HG02884 (cell line): ENCODE data around the gene PSMD9.
"Not testable (repeated sequence)": the region's sequence is repeated elsewhere in the genome, so short reads cannot be mapped to it uniquely, and the experiment has no call there.

Experiments used
- ATAC-seq: cut with Tn5 transposase; IDR thresholded peaks from one replicate; pipeline ENCODE4 v1.9.1; 2021; ENCODE audit warnings: mild to moderate bottlenecking, moderate library complexity; ENCODE audit not compliant: unreplicated experiment

Gene PSMD9

DNA sequence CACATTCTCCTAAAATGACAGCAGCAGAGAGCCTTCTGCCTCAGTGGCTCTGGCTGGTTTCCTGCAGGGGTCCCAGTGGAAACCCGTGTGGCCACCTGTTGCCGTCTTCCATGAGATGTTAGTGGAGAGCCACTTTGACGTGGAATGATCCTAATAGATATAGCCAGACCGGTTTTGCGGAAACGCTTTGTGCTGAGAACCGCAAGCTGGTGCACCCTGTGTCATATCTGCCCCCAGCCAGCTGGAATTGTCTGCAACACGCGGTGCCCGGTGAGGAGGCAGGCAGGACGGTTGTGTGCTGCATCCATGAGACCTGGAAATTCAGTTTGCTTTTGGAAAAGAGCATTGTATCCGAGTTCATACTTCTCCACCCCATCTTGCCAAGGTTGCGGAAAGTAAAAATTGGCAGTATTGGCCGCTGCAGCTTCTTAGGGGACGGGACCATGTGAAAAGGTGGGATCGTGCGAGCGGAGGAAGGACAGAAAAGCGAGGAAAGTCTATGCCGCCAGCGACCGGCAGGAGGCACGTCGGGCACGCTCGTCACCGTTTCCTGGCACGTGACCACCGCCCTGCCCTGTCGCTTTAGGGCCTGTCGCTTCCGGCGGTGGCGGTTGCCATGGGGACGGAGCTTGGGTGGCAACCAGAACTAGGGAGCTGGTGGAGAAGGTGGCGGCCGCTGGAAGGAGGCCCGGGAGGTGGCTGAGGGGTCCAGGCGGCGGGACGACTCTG, 29.5 kb downstream of the PSMD9 start, which contains the start of gene CFAP251:
CFAP251 (plus strand) TSS at position 643 of the 729 bp plus-strand sequence. CDS start 2,714 bp downstream, outside the sequence.
- no peak for ATAC-seq

DNA sequence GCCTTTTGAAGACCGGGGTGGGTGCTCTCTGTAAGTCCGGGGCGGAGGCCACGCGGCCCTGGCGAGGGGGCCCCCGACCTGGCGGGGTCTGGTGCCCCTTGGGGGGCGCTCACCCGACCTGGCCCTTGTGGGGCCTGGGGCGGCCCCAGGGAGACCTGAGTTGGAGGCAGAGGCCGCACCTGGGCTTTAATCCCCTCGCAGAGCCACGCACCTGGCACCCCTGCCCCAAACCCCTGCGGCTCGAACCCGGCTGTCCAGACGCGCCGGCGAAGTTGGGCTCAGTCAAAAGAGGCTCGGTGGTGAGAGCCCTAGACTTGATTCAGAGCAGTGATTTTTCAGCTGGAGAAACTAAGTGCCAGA, 30.1 kb downstream of the PSMD9 start:
- no peak for ATAC-seq

DNA sequence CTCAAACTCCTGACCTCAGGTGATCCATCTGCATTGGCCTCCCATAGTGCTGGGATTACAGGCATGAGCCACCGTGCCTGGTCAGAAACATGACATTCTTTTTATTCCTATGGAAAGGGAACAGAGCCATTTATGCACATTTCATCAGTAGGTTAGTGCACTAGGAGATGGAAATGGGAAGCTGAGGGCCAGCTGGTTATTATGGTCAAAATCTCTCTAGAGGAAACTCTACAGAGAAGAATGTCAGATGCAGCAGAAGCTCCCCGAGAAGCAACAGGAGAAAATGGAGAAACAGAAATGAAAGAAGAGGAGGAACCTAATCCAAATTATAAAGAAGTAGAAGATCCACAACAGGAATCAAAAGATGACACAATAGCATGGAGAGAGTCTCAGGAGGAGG, 32.5 kb downstream of the PSMD9 start:
- ATAC-seq: no peak

DNA sequence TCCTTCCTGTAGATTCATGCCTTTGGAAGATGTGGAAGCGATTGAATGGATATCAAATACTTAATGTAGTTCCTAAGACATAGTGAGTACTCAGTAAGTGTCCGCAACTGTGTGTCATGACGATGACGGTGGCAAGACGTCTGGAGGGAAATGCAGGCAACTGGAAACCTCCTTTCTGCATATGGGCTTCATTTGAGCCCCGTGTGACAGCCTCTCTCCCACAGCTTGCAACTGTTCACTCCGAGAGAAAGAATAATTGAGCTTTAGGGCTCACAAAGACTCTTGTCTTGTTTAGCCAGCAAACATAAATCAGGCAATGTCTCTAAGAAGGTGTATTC, 36.7 kb downstream of the PSMD9 start:
- ATAC-seq: no peak

DNA sequence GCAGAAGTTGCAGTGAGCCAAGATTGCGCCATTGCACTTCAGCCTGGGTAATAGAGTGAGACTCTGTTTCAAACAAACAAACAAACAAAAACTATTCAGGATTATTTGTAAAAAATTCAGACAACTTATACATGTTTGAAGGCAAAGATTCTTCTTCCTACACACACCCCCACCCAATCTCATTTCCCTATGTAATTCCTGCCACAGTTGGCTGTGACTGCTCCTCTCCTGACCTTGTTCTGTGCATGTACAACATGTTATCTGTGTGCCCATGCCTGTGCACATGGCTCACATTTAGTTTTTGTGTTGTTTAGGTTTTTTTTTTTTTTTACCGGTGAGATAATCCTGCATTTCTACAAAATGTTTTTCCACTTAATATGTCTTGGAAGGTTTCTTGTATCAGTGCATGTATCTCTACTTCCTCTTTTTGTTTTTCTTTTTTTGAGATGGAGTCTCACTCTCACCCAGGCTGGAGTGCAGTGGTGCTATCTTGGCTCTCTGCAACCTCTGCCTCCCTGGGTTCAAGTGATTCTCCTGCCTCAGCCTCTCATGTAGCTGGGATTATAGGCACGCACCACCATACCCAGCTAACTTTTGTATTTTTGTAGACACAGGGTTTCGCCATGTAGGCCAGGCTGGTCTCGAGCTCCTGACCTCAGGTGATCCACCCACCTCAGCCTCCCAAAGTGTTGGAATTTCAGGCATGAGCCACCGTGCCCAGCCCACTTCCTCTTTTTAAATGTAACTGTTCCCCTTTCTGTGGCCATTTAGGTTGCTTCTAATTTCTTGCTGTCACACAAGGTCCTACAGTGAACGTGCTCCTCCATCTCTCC, 38.5 kb downstream of the PSMD9 start:
- no peak for ATAC-seq

DNA sequence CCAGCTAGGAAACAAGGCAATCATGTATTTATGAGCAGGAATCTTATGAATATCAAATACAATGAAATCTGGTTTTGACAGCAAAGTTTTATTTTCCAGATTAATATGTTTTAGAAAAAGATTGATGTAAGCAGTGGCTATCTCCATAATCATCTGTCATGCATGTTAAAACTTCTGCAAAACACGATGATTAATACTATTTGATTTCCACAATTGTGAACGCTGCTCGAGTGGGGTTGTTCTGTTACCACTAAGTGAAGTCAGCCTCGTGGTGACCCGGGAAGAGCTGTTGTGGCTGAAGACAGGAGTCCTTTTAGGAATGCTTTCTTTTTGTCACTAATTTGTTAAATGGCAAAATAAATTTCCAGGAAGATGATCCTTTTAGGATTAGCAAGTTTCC, 39.2 kb downstream of the PSMD9 start:
- ATAC-seq: no peak

DNA sequence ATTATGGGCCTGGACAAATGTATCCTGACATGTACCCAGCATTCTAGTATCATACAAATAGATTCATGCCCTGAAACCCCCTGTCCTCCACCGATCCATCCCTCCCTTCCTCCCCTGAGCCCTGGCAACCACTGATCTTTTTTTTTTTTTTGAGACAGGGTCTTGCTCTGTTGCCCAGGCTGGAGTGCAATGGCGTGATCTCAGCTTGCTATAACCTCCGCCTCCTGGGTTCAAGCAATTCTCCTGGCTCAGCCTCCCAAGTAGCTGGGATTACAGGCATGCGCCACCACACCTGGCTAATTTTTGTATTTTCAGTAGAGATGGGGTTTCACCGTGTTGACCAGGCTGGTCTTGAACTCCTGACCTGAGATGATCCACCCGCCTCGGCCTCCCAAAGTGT, 41.0 kb downstream of the PSMD9 start:
- ATAC-seq: not testable (repeated sequence)

DNA sequence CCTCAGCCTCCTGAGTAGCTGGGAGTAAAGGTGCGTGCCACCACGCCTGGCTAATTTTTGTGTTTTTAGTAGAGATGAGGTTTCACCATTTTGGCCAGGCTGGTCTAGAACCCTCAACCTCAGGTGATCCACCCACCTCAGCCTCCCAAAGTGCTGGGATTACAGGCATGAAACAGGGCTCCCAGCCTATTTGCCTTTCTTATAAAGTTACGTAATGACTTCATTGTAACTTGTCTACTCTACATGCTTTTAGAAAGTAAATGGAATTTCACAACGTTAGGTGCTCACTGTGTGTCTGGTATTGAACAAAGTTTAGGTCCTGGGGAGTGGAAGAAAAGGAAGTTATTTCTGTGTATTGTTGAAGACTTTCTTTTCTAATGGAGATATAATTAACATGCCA, 42.3 kb downstream of the PSMD9 start:
- ATAC-seq: no peak

DNA sequence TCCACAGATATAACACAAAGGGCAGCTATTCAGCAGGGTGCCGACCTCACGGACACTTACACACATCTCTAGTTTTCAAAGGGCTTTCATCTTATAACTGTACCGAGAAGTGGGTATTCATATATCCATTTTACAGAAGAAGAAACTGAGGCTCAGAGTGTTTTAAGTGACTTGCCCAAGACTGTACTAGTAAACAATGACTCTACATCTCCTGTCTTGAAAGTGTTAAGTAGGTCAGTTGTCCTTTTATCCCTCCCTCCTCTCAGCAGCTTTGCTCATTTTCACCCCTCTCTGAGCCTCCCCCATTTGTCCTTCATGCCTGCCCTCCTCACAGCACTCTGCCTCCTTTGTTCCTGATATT, 43.6 kb downstream of the PSMD9 start:
- no peak for ATAC-seq

DNA sequence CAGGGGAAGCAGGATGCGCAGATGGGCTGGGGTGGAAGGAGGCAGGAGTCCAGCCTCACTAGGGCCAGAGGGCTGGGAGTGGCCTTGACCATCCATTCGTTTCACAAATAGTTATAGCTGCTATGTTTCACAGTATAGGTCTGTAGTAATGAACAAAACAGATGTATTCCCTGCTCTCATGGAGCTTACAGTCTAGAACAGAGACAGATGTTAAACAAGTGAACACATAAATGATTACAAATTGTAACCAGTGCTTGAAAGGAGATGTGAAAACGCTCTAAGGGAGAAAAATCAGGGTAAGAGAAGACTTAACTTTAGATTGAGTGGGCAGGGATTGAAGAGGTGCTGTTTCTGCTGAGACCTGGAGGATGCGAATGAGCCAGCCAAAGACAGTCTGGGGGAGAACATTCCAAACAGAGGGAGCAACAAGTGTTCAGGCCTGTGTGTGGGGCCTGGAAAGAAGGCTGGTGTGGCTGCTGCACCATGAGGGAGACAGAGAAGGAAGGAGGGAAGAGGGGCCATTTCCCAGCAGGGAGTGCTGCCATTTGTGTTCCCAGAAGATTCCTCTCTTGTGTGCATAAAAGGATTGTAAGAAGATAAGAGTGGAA, 44.4 kb downstream of the PSMD9 start:
- ATAC-seq: no peak

DNA sequence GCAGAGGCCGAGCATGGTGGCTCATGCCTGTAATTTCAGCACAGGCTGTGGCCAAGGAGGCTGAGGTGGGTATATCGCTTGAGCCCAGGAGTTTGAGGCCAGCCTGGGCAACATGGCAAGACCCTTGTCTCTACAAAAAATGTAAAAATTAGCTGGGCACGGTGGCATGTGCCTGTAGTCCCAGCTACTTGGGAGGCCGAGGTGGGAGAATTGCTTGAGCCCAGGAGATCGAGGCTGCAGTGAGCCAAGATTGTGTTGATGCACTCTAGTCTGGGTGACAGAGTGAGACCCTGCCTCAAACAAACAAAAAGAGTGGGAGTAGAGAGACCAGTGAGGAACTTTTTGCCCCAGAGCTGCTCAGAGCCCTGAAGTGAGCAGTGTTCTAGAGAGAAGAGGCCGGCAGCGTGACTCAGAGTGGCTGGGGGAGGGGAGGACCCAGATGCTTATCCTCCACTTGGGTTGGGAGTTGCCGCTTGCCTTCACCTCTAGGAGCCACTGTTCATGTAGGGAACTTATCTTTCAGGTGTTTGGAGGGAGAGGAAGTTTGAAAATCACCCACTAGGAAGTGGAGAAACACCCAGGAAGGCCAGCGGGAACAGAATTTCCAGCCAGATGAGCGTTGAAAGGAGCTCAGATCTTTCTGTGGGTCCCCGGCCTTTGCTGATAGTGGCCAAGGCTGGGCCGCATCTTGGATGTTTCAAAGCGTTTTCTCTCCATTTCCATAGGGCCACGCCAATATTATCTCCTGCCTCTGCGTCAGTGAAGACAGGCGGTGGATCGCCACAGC, 45.1 kb downstream of the PSMD9 start:
- ATAC-seq: no peak

DNA sequence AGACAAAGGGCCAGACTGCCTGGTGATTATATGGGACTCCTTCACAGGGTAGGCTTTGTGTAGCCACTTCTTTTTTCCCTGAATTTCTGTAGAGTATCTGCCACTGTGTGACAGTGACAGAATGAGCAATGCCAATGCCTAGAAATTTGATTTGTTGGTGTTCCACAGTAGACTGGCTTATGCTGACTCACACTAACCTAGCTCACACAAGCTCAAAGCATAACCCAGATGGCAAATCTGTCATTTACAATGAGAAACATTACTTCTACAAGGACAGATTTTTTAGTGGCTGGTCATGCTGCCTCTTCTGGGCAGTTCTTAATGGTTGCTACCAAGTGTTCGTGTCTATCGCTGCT, 45.7 kb downstream of the PSMD9 start:
- no peak for ATAC-seq

DNA sequence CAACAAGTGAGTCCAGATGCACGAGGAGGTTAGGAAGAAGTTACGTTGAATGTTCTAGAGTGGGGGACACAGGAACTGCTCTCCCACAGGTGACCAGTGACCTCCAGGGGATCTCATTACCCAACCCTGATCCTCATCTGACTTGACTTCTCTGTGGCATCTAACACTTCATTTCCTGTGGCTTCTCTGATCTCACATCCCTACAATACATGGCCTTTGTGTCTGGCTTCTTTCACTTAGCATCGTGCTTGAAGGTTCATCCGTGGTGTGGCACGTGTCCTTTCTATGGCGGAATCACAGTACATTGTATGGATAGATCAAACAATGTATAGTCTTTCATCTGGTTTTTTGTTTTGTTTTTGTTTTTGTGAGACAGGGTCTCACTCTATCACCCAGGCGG, 49.1 kb downstream of the PSMD9 start:
- no peak for ATAC-seq

DNA sequence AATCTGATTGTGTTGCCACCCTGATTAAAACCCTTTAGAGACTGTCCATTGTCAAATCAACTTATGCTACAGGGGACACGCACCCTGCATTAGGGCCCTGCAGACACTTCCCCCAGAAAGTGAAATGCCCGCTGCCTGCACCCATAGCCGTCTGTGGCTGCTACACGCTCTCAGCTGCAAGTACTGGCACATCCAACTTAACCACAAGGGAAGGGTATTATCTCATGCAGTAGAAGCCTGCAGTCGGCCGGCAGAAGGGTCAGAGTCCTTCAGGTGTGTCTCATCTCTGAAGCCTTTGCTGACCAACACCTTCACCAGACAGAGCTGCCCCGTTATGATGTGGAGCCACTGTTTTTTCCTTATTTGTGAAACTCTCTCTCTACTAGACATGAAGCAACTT, 50.6 kb downstream of the PSMD9 start:
- ATAC-seq: no peak

DNA sequence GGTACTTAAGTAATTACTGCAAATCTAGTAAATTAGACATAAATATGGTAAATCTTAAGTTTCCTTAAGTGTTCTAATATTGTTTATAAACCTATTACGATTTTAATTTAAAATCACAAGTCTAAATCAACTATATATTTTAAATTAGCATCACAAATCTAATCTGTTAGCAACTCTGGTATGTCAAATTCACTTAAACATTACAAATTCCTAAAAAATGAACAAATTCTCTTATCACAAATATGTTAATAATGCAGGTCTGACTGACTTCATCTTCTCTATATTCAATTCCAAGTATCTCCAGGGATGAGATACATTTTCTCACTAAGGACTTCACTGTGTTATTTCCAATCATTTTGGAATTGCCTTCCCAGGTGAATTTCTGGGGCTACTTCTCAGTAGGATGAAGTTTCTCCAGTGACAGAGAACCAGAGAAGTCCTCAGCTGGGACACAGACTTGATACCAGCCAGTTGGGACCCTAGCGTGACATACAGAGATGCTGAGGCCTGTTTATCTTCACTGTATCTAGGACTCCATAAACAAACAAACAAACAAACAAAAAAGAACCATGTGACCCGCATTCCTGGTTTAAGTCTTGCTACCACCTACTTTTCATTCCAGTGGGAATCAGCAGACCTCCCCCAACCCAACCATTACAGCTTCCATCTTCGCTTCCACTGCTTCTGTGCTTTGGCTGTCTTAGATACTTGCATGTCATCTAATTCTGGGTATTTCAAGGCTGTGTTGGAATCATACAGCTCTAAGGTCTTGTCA, 51.6 kb downstream of the PSMD9 start:
- no peak for ATAC-seq

DNA sequence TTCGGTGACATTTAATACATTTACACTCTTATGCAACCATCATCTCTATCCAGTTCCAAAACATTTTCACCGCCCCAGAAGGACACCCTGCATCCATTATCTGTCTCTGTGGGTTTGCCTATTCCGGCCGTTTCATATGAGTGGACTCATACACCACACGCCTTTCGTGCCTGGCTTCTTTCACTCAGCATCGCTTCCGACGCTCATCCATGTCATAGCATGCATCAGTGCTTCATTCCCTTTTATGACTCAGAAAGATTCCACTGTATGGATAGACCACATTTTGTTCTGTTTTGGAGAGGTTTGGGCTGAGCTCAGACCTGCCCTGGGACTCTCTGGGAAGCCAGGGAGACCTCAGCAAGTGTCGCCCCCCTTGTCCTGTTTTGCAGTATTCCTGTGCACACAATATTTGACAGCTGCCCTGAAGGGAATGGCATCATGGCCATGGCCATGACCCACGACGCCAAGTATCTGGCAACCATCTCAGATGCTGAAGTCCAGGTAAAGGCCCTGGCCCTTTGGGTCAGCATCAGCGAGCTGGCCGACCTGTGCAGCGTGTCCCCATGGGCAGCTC, 53.6 kb downstream of the PSMD9 start:
- no peak for ATAC-seq

DNA sequence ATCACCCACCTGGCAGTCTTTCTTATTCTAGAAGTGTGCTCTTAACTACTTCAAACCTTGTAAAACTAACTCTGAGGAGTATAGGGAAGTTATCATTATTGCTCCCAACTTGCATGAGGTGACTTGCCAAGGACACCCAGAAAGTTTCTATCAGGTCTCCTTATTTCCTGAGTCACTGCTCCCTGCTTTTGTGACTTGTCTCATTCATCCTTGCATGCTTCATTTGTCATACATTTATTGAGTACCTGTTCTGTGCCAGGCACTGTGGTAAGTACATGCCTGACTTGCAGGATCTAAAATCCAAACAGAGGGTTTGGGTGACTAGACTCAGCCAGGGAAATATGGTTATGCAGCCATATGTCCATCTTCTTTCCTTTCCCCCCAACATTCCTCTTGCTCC, 55.3 kb downstream of the PSMD9 start:
- ATAC-seq: no peak

DNA sequence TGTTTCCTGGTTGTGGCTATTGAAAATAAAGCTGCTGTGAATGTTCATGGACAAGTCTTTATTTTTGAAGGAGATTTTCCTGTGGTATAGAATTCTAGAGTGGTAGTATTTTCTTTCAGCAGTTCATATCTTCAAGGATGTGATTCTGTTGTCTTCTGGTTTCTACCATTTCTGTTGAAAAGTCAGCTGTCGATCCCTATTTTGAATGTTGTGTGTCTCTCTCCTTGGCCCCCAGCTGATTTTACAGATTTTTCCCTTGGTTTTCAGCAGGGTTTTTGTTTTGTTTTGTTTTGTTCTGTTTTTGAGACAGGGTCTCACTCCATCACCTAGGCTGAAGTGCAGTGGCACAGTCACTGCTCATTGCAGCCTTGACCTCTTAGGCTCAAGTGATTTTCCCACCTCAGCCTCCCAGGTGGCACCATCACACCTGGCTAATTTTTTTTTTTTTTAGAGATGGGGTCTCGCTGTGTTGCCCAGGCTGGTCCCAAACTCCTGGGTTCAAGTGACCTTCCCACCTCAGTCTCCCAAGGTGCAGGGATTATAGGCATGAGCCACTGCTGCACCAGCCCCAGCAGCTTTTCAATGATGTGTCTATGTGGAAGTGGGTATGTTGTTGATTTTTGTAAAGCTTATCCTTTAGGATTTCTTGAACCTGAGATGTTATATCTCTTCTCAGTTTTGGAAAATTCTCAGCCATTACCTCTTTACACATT, 57.9 kb downstream of the PSMD9 start:
- ATAC-seq: no peak

DNA sequence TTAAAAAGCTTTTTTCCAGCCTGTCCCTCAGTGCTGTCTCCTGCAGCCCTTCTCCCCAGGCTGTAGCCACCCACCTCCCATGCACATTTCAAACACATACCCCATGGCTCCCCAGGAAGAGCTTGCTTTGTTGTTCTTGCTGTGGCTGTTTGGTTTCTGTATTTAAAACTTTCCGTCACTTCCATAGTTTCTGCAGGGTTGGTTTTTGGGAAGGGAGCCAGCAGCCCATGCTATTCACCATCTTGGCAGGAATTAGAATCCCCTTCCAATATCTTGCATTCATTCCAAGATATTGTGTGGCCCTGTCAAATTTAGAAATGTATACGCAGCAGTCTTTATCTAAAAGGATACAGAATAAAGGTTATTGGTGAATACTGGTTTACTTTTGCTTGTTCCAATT, 59.4 kb downstream of the PSMD9 start:
- no peak for ATAC-seq
